UCSD-AML1 (cell line): Measurements from ENCODE around the gene ARSI.

Source experiments
- DNase-seq: peaks from one replicate; lab custom pipeline; 2025; ENCODE audit not compliant: unreplicated experiment; lab: John Stamatoyannopoulos, UW

ARSI gene

GRCh38 chr5:150309101-150309885 is 6.6 kb upstream of the ARSI start:
- DNase-seq, result no peak

DNA sequence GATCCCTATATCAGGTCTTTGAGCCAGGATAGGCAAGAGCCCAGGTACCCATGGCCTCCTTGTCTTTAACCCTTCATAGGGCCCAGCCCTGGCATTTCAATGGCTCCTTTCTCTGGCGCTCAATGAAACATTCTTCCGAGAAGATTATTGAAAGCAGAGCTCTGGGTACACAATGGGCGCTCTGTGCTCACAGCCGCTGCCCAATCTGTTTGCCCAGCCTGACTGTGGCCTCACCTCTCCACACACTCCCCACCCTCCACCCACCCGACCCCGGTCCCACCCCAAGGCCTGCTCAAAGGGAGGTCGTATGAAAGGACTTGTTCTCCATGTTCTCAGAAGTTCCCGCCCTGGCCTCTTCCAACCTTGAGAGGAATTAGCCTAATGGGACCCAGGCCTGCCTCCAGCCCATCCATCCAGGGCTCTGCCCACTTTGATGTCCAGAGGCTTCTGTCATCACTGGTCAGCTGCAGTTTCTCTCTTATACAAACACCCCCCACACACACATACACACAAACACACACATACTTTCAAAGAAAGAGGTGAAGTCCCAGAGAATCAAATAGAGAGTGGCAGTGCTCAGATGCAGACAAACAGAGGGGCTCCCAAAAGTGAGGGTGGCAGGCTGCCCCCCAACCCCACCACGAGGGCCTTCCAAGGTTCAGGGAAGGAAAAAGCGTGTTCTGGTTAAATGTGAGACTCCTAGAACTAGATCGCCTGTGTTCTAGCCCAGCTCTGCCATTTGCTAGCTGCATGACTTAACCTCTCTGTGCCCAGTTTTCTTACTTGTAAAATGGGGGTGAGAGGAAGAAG is 5.1 kb upstream of the ARSI start:
- DNase-seq, result no peak

- no peak for DNase-seq
Observed at GRCh38 chr5:150306775-150307174, 4.1 kb upstream of the ARSI start.

DNA sequence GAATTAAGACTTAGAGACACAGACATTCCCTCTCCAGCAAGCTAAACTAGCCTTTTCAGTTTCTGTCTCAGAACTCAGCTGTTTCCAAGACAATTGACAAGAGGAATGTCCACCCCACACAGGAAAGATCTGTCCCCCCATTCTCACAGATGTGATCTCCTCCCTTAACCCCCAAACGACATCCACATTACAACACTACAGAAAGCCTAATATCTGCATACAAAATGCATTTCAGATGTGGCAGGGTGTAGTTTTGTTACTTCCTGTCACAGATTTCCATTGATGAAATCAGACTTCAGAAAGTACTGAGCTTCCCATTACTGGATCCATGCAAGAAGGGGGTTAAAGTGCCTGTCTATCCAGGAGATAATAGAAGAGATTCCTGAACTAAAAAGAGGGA is 2.9 kb upstream of the ARSI start:
- no peak for DNase-seq

DNA sequence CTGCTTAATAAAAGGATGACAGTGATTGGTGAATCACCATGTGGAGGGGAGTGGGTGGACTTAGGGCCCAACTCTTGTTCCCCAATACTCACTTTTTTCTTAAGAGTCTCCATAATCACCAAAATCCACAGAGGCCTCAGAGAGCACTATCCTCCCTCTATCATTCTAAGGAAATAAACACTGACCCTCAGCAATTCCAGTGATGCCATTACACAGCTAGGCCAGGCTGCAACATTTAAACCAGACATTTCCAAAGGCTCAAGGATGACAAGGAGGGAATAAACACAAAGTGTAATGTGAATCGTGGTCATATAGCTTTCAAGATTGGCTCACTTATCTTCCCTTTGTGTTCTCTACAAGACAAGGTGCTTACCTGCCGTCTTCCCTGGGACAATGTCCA is 2.4 kb upstream of the ARSI start:
- DNase-seq, result no peak

GRCh38 chr5:150304481-150305081 is 1.9 kb upstream of the ARSI start:
- no peak for DNase-seq

- DNase-seq, result no peak
Observed at GRCh38 chr5:150303660-150304386, 1.1 kb upstream of the ARSI start.

- DNase-seq, result no peak
Observed at GRCh38 chr5:150303070-150303615, 438 bp upstream of the ARSI start.

DNA sequence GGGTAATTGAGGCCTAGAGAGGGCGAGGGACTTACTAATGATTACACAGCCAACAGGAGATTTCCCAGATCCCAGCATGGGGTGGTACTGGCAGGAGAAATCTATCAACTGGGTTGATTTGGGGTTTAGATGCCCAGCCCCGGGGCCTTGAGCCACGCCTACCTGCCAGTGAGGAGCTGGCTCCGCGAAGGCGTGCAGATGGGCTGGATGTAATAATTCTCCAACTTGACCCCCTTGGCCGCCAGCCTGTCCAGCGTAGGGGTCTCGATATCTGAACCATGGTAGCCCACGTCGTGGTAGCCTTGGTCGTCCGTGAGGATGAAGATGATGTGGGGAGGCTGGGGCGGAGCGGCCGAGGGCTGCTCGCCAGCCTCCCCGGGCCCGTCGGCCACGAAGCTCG is 804 bp downstream of the ARSI start:
- DNase-seq, result no peak

GRCh38 chr5:150301170-150301505 is 1.6 kb downstream of the ARSI start:
- DNase-seq, result no peak

GRCh38 chr5:150300496-150301169 is 2.1 kb downstream of the ARSI start:
- no peak for DNase-seq

- DNase-seq, result no peak
Observed at GRCh38 chr5:150299571-150300327, 3.0 kb downstream of the ARSI start.

DNA sequence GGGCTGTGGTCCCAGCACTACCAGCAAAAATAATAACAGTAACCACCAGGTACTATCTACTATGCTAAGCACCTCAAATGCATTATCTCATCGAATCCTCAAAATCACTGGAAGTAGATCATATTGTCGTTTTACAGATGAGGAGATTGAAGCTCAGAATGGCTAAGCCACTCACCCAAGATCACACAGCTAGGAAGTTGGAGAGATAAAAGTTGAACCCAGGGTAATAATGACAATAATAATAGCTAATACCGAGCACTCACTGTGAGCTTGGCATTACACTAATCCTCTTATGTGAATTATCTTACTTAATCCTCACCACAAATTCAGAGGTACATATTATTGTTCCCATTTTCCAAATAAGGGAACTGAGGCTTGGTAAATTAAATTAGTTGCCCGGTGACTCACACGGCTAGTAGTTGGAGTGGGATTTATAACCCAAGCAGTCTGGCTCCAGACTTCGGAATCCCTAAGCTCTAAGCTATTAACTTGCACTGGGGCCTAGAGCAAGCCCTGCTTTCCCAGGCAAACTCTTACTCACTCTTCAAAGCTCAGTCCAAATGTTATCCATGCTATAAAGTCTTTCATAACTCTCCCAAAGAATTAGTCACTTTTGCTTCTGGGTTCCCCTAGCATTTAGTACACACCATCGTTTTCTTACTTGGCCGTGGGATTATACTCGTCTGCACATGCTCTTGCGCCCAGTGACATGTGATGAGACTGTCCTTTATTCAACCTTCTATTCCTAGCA is 3.8 kb downstream of the ARSI start:
- DNase-seq, result no peak

DNA sequence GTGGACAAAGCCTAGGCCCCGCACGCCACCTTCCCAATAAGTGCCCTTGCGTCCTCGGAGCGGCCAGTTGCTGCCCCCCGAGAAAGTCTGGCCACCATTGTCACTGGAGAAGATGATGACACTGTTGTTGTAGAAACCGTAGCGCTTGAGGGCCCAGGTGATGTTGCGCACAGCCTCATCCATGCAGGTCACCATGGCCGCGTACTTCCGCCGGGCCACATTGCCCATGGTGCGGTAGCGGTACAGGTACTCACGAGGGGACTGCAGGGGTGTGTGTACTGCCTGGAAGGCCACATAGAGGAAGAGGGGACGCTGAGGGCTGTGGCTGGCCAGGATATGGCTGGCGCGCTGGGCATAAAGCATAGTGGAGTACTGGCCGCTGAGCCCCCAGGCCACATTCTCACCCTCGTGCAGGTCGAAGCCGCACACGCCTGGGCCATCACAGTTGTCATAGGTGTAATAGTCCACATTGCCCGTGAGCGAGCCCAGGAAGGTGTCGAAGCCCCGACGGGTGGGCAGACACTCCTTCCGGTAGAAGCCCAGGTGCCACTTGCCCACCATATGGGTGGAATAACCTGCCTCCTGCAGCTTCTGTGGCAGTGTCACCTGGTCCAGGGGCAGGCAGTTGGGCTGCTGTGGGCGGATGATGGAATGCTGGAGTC is 4.6 kb downstream of the ARSI start:
- DNase-seq, result no peak

DNA sequence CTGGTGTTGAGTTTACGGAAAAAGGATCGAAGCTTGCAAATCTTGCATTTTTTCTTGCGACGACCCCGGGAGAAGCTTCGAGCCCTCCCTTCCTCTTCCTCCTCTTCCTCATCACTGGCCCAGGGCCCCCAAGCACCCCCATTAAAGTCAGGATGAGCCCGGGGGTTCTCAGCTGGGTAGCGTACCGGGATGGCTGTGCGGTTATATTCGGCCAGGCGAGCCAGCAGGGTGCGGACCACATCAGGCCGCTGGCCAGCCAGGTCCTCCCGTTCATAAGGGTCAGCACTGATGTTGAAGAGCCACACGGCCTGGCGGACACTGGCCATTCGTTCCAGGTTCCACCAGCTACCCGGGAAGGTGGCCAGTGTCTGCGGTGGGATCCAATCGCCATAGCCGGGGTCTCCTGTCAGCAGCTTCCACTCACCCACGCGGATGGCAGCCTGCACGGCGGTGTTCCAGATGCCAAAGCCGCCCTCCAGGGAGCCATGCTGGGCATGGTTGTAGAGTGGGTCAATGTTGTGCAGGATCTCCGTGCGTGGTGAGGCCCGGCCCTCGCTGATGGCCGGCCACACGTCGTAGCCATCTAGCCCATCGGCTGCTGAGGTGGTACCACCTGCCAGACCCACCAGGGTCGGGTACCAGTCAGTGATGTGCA is 5.3 kb downstream of the ARSI start:
- DNase-seq, result no peak

- no peak for DNase-seq
Observed at GRCh38 chr5:150296496-150296895, 6.2 kb downstream of the ARSI start.

DNA sequence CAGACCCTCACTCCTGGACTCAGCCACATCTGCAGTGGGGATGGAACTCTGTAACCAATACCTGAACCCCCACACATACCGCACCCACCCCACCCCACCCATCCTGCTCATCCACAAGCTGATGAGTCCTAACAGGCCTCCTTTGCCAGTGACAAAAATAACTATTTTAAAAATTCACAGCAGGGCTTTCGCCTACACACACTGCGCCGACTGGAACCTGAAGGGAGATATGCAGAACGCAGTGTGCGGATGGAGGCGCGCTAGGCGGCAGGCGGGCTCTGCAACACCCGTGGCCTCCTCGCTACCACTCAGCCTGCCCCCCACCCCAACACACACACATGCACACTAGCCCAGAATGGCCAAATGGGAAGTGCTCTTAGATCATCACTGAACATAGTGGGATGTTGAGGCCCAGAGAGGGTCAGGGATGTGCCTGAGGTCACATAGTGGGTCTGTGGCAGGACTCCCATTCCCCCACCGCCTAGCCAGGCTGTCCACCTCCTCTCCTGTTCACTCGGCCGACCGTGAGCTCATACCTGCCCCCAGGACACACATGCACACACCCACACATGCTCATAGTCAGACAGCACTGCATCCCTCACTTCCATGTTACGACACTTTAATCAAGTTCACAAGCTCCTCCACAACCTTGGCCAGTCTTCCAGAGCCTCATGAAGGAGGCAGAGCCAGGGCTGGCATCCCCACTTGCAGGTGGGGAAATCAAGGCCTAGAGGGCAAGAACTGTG is 6.8 kb downstream of the ARSI start:
- no peak for DNase-seq
